Hepatocyte (in vitro differentiated cells): Measurements from ENCODE around the gene RNF34.

Source experiments
- CTCF ChIP-seq: fragments of 200-600 bp; sonication (generic); IDR thresholded peaks from 2 replicates; pipeline ENCODE4 v1.5.1; 2016; ENCODE audit warnings: antibody characterized with exemption, mild to moderate bottlenecking; ENCODE audit not compliant: poor library complexity
- EZH2 ChIP-seq: fragments of 200-600 bp; sonication (generic); IDR thresholded peaks from 2 replicates; pipeline ENCODE4 v1.6.1; 2016; ENCODE audit warnings: antibody characterized with exemption, mild to moderate bottlenecking, borderline replicate concordance
- EZH2phosphoT487 ChIP-seq: fragments of 200-600 bp; sonication (generic); IDR thresholded peaks from one replicate; pipeline ENCODE4 v1.6.1; 2018; ENCODE audit warnings: antibody characterized with exemption, mild to moderate bottlenecking, low read depth, moderate library complexity; ENCODE audit not compliant: unreplicated experiment, severe bottlenecking

- TF ChIP-seq CTCF (no peak), EZH2phosphoT487 (no peak), EZH2 (no peak)
Measured at GRCh38 chr12:121427556-121428050, 27.7 kb downstream of the RNF34 start.
